ENCODE data around the gene SPATA32. TPM values are rescaled to one million over a fixed set of nuclear protein-coding genes. Genes with fewer than 3 reads are reported as not detected.
A peak's percentile ranks its signal among the peaks of the same experiment; 100 is the strongest.
"Not testable (repeated sequence)": the region's sequence is repeated elsewhere in the genome, so short reads cannot be mapped to it uniquely, and the experiment has no call there.

The SPATA32 gene
- total RNA-seq, 3 donors from 2014 or later: 0.44 TPM; not detected in 2

DNA sequence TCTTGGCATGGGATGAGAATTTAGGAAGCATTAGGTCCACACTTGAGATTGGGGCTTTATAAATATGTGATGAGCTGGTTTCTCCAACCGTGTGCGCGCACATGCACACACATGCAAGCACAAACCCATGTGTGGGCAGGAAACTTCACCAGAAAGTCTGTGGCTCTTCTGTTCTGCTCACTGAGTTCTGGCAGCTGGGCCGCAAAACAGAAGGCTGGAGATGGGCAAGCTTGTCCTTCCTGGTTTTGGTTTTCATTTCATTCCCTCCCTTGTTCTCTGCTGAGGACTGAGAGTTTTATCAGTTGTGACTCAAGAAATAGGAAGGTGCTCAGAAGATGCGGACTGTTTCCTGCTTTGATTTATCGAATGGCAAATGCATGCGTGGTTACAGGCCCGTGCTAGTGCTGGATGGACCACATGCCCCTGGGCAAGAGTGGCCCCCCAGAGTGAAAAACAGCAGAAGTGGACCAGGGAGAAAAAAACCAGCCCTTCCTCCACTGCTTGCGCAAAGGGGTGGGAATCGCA is 40.8 kb upstream of the SPATA32 start:
- peak overlapping the region; percentile 78 to 80 for H3K27ac ChIP-seq
- no peak for TF ChIP-seq POLR2A (IDR thresholded peaks at IDR 0.05)
- TF ChIP-seq POLR2AphosphoS5 (IDR thresholded peaks at IDR 0.05): peak in 1 of 3 donors; percentile 13
- intact Hi-C loops (cut with DNase I; ENCODE audit: low total_unique reads): no loop called here
- peaks cover 0 to 32% of the 10 kb centered on the region in 2 donors for H3K4me1 ChIP-seq
- H3K27me3 ChIP-seq: no peaks in the 10 kb centered on the region
- no peak for DNase-seq (ENCODE audit: low spot score in 2 of 2)
- H3K9me3 ChIP-seq: no peaks in the 10 kb centered on the region
- H3K4me3 ChIP-seq: peak overlapping the region in 1 of 3 donors; percentile 24
- no peaks in the 10 kb centered on the region for H3K36me3 ChIP-seq

DNA sequence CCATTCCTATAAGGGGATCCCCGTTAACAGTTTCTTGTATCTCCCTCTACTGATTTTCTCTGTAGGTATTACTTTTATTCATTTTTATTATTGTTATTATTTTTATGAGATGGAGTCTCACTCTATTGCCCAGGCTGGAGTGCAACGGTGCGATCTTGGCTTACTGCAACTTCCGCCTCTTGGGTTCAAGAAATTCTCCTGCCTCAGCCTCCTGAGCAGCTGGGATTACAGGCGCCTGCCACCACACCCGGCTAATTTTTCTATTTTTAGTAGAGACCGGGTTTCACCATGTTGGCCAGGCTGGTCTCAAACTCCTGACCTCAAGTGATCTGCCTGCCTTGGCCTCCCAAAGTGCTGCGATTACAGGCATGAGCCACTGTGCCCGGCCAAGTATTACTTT is 40.3 kb upstream of the SPATA32 start:
- DNase-seq (ENCODE audit: low spot score in 2 of 2); intact Hi-C loops (cut with DNase I; ENCODE audit: low total_unique reads); H3K27me3 ChIP-seq; H3K9me3 ChIP-seq; H3K36me3 ChIP-seq: not testable (repeated sequence)
- Histone ChIP-seq H3K27ac (peak overlapping the region; percentile 78 to 80), H3K4me1 (peaks cover 0 to 28% of the 10 kb centered on the region in 2 donors), H3K4me3 (peak overlapping the region in 1 of 3 donors; percentile 24)

DNA sequence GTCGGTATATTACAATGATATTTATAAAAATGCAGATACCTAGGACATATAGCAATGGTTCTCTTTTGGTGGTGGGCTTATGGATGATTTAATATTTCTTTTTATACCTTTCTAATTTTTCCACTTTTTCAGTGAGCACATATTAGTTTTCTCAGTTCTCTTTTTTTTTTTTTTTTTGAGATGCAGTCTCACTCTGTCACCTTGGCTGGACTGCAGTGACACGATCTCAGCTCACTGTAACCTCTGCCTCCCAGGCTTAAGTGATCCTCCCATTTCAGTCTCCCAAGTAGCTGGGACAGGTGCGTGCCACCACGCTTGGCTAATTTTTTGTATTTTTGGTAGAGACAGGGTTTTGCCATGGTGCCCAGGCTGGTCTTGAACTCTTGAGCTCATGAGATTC is 39.8 kb upstream of the SPATA32 start:
- Histone ChIP-seq H3K27me3 (no peaks in the 10 kb centered on the region), H3K9me3 (no peaks in the 10 kb centered on the region), H3K27ac (peak overlapping the region in 1 of 2 donors; percentile 78), H3K36me3 (no peaks in the 10 kb centered on the region), H3K4me1 (peaks cover 0 to 30% of the 10 kb centered on the region in 2 donors), H3K4me3 (no peak overlapping the region)
- no peak for TF ChIP-seq POLR2A (IDR thresholded peaks at IDR 0.05)
- TF ChIP-seq, protein P1, sequence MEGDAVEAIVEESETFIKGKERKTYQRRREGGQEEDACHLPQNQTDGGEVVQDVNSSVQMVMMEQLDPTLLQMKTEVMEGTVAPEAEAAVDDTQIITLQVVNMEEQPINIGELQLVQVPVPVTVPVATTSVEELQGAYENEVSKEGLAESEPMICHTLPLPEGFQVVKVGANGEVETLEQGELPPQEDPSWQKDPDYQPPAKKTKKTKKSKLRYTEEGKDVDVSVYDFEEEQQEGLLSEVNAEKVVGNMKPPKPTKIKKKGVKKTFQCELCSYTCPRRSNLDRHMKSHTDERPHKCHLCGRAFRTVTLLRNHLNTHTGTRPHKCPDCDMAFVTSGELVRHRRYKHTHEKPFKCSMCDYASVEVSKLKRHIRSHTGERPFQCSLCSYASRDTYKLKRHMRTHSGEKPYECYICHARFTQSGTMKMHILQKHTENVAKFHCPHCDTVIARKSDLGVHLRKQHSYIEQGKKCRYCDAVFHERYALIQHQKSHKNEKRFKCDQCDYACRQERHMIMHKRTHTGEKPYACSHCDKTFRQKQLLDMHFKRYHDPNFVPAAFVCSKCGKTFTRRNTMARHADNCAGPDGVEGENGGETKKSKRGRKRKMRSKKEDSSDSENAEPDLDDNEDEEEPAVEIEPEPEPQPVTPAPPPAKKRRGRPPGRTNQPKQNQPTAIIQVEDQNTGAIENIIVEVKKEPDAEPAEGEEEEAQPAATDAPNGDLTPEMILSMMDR (IDR thresholded peaks at IDR 0.05): no peak
- no peak for TF ChIP-seq POLR2AphosphoS5 (IDR thresholded peaks at IDR 0.05)
- no peak for DNase-seq (ENCODE audit: low spot score in 2 of 2)
- intact Hi-C loops (cut with DNase I; ENCODE audit: low total_unique reads): no loop called here

DNA sequence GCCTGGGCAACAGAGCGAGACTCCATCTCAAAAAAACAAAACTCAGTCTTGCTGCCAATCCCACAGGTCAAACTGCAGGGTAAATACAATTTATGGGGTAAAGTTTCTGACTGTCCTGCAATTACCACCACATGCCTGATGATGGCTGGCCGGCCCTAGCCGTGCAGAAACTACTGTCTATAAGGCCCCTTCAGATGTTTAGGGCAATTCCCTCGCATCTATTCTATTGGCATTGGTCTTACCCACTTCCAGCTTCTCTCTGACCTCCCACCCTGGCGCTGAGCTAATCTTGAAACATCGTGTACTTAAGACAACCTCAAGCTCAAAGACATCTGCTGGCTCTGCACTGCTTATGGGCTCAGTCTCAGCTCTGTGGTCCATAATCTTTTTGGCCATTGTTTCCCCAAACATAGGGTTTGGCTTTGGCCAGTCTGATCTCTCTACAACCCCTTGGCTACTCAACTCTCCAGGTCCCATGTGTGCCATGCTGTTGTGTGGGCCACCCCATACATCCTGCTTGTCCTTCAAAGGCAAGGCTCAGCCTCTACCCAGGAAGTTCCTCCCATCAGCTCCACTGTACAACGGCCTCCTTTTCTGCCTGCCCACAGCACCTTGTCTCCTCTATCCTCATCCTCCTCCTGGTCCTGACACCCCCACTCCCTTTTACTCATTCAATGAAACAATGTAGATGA is 38.3 kb upstream of the SPATA32 start:
- Histone ChIP-seq H3K9me3 (no peaks in the 10 kb centered on the region), H3K4me3 (no peak overlapping the region), H3K27ac (peak overlapping the region; percentile 56 to 73), H3K36me3 (no peaks in the 10 kb centered on the region), H3K4me1 (peaks cover 0 to 31% of the 10 kb centered on the region in 2 donors), H3K27me3 (no peaks in the 10 kb centered on the region)
- TF ChIP-seq POLR2AphosphoS5 (IDR thresholded peaks at IDR 0.05): no peak
- no peak for TF ChIP-seq POLR2A (IDR thresholded peaks at IDR 0.05)
- TF ChIP-seq, protein P1 (IDR thresholded peaks at IDR 0.05): no peak
- intact Hi-C loops (cut with DNase I; ENCODE audit: low total_unique reads): no loop called here
- DNase-seq (ENCODE audit: low spot score in 2 of 2): no peak

DNA sequence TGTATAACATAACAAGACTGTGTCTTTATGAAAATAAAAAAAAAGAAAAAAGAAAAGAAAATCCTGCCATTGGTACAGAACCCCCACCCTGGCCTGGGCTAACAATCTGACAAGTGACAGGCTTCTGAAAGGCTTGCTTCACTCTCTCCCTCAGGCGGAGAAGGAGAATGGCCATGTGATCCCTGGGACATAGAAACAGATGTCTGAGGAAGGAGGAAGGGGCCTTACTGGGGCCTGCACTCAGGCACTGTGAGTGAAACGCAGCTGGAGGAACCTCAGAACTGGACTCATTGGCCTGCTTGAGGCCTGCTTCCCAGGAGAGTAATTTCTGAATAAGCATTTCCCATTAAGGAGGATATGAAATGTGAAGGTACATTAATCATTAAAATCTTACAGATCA is 37.5 kb upstream of the SPATA32 start:
- H3K27me3 ChIP-seq: no peaks in the 10 kb centered on the region
- H3K27ac ChIP-seq: peak overlapping the region; percentile 56 to 73
- DNase-seq (ENCODE audit: low spot score in 2 of 2): no peak
- intact Hi-C loops (cut with DNase I; ENCODE audit: low total_unique reads): no loop called here
- no peaks in the 10 kb centered on the region for H3K9me3 ChIP-seq
- H3K4me3 ChIP-seq: no peak overlapping the region
- peaks cover 0 to 35% of the 10 kb centered on the region in 2 donors for H3K4me1 ChIP-seq
- H3K36me3 ChIP-seq: no peaks in the 10 kb centered on the region
- TF ChIP-seq POLR2A (IDR thresholded peaks at IDR 0.05) (no peak), POLR2AphosphoS5 (IDR thresholded peaks at IDR 0.05) (no peak)
- TF ChIP-seq, protein P1 (IDR thresholded peaks at IDR 0.05): no peak

DNA sequence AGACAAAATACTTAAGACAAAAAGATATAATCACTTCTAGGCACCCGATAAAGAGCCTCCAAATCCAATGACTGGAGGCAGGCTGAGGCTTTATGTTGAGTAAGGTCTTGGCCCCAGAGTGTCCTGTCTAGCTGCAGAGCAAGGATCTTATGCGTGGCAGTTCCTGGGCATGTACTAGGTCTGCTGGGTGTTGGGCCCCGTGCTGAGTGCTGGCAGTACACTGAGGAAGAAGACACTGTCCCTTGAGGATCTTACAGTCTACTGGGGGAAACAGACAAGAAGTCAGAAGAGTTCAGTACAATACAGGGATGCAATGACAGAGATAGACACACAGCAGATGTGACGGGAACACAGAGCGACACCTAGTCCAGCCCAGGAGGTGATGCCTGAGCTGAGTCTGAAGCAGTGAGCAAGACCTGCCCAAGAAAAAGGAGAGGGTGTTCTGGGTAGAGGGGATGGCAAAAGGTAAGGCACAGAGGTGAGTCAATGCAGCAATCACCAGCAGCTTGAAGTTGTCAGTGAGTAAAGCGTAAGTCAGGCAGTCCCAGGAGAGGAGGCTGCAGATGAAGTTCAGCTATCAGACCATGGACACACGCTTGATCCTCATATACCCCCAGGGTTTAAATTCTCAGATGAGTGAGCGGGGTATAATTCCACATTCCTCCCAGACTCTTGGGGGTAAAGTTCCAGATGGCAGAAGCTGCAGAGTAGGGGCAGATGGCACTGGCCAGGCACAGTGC is 36.8 kb upstream of the SPATA32 start:
- H3K27me3 ChIP-seq: no peaks in the 10 kb centered on the region
- H3K9me3 ChIP-seq: no peaks in the 10 kb centered on the region
- peak overlapping the region; percentile 73 to 74 for H3K27ac ChIP-seq
- TF ChIP-seq, protein P1 (IDR thresholded peaks at IDR 0.05): no peak
- no peak for TF ChIP-seq POLR2A (IDR thresholded peaks at IDR 0.05)
- no peak for TF ChIP-seq POLR2AphosphoS5 (IDR thresholded peaks at IDR 0.05)
- peaks cover 4 to 41% of the 10 kb centered on the region in 2 donors for H3K4me1 ChIP-seq
- intact Hi-C loops (cut with DNase I; ENCODE audit: low total_unique reads): no loop called here
- no peaks in the 10 kb centered on the region for H3K36me3 ChIP-seq
- no peak for DNase-seq (ENCODE audit: low spot score in 2 of 2)
- no peak overlapping the region for H3K4me3 ChIP-seq

Measured in breast epithelium (tissue), 4 donors.